ENCODE data around the gene OSBPL1A.

DNA sequence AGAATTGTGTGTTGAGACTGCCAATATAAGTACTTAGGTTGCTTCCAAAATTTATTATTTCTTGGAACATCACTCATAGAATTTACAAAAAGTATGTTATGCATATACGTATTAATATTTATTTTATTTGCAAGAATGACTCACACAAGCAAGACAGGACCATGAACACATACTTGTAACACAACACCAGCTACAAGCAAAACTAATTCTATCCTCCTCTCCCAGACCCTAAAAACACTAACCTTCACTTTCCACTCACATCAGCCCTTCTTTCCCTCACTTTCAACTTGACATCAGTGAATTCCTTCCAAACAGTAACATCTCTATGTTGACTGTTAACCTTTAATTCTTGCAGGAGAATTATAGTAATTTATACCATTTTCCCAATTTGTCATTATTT lies 24.3 kb downstream of the OSBPL1A start:
- TF ChIP-seq, protein P1, sequence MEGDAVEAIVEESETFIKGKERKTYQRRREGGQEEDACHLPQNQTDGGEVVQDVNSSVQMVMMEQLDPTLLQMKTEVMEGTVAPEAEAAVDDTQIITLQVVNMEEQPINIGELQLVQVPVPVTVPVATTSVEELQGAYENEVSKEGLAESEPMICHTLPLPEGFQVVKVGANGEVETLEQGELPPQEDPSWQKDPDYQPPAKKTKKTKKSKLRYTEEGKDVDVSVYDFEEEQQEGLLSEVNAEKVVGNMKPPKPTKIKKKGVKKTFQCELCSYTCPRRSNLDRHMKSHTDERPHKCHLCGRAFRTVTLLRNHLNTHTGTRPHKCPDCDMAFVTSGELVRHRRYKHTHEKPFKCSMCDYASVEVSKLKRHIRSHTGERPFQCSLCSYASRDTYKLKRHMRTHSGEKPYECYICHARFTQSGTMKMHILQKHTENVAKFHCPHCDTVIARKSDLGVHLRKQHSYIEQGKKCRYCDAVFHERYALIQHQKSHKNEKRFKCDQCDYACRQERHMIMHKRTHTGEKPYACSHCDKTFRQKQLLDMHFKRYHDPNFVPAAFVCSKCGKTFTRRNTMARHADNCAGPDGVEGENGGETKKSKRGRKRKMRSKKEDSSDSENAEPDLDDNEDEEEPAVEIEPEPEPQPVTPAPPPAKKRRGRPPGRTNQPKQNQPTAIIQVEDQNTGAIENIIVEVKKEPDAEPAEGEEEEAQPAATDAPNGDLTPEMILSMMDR (IDR thresholded peaks at IDR 0.05) = no peak
- no peak for TF ChIP-seq POLR2A (IDR thresholded peaks at IDR 0.05)

Data from right lobe of liver (tissue), 4 donors.